NT2/D1 (cell line): ENCODE data around the gene S100A9.

ENCODE experiments used
- SUZ12 ChIP-seq: IDR thresholded peaks from 2 replicates; pipeline ENCODE4 v1.6.1; 2011; ENCODE audit not compliant: insufficient read length, insufficient read depth; ENCODE audit errors: extremely low read depth
- ZNF274 ChIP-seq: IDR thresholded peaks from 2 replicates; pipeline ENCODE4 v1.6.1; 2011; ENCODE audit warnings: mild to moderate bottlenecking, low read depth, low read length

GRCh38 chr1:153397051-153397923 lies 39.6 kb downstream of the S100A9 start:
- no peak for TF ChIP-seq SUZ12
- no peak for TF ChIP-seq ZNF274
